MM.1S (cell line): ENCODE data around the gene MALL.

Source experiments
- CTCF ChIP-seq: fragments of 300-600 bp; sonication (generic); IDR thresholded peaks from 2 replicates; pipeline ENCODE4 v1.5.1; 2016; ENCODE audit warnings: antibody characterized with exemption, low read length, mixed read lengths
- EZH2 ChIP-seq: fragments of 300-600 bp; sonication (generic); optimal IDR thresholded peaks from 2 replicates; pipeline ENCODE3; 2017; ENCODE audit warnings: low read depth, mild to moderate bottlenecking, antibody characterized with exemption, low read length, mixed read lengths
- EZH2phosphoT487 ChIP-seq: fragments of 300-600 bp; sonication (generic); IDR thresholded peaks from 2 replicates; pipeline ENCODE4 v1.6.1; 2018; ENCODE audit warnings: antibody characterized with exemption, low read length

- TF ChIP-seq CTCF, result no peak
- no peak for TF ChIP-seq EZH2phosphoT487
- TF ChIP-seq EZH2, result no peak
These were observed 28.4 kb upstream of the MALL start for GRCh38 chr2:110143982-110144381.
